Tibial artery (tissue), 4 donors: ENCODE results near the gene MTMR6.

ENCODE experiments used
- DNase-seq, 2 donors: peaks; one replicate each; pipeline ENCODE4 v3.0.0-alpha.2; 2019
- H3K27ac ChIP-seq, 2 donors: fragments of 200-600 bp; sonication (generic) in 1 of 2; 1 replicate in 1 of 2; 2 replicates in 1 of 2; pipeline ENCODE4 v1.5.1; 2018 to 2019; ENCODE audit warnings: mild to moderate bottlenecking in 1 of 2
- H3K27me3 ChIP-seq, 2 donors: fragments of 200-600 bp; sonication (generic) in 1 of 2; one replicate each; pipeline versions ENCODE4 v1.5.1 to v1.6.0; 2016 to 2019
- H3K36me3 ChIP-seq, 3 donors: fragments of 200-600 bp; sonication (generic) in 2 of 3; one replicate each; pipeline ENCODE4 v1.5.1; 2016 to 2019; ENCODE audit warnings: mild to moderate bottlenecking in 2 of 3
- H3K4me1 ChIP-seq, 4 donors: fragments of 200-600 bp; sonication (generic) in 2 of 4; 1 replicate in 3 of 4; 2 replicates in 1 of 4; pipeline ENCODE4 v1.5.1; 2016 to 2019
- H3K4me3 ChIP-seq, 2 donors: fragments of 200-600 bp; sonication (generic) in 1 of 2; 1 replicate in 1 of 2; 2 replicates in 1 of 2; pipeline ENCODE4 v1.5.1; 2018 to 2019; ENCODE audit warnings: mild to moderate bottlenecking in 2 of 2
- H3K9me3 ChIP-seq, 3 donors: fragments of 200-600 bp; sonication (generic) in 1 of 3; one replicate each; pipeline ENCODE4 v1.5.1; 2016 to 2019
- intact Hi-C: fragments of 100-400 bp; cut with DNase I; formaldehyde crosslinking; loops from one replicate; pipeline ENCODE4 v1.15.0; 2023; ENCODE audit warnings: low total_unique reads
- TF ChIP-seq, protein P1 (sequence below), 2 experiments: fragments of 200-600 bp in 1 of 2; fragments of 450-650 bp in 1 of 2; IDR thresholded peaks; one replicate each; pipeline ENCODE4 v1.5.1; 2017 to 2019; ENCODE audit warnings: antibody characterized with exemption in 2 of 2, mild to moderate bottlenecking in 1 of 2, moderate library complexity in 1 of 2

MTMR6 gene

GRCh38 chr13:25300861-25301346, 13.6 kb upstream of the MTMR6 start:
- Histone ChIP-seq H3K27me3 (peaks cover 0 to 7% of the 10 kb centered on the region in 2 donors), H3K4me1 (peaks cover 0 to 19% (median 12%) of the 10 kb centered on the region in 4 donors), H3K36me3 (no peaks in the 10 kb centered on the region), H3K4me3 (peak overlapping the region; percentile 75 to 86), H3K27ac (peak overlapping the region; percentile 89 to 91), H3K9me3 (no peaks in the 10 kb centered on the region)
- DNase-seq, result no peak
- TF ChIP-seq, protein P1, sequence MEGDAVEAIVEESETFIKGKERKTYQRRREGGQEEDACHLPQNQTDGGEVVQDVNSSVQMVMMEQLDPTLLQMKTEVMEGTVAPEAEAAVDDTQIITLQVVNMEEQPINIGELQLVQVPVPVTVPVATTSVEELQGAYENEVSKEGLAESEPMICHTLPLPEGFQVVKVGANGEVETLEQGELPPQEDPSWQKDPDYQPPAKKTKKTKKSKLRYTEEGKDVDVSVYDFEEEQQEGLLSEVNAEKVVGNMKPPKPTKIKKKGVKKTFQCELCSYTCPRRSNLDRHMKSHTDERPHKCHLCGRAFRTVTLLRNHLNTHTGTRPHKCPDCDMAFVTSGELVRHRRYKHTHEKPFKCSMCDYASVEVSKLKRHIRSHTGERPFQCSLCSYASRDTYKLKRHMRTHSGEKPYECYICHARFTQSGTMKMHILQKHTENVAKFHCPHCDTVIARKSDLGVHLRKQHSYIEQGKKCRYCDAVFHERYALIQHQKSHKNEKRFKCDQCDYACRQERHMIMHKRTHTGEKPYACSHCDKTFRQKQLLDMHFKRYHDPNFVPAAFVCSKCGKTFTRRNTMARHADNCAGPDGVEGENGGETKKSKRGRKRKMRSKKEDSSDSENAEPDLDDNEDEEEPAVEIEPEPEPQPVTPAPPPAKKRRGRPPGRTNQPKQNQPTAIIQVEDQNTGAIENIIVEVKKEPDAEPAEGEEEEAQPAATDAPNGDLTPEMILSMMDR (IDR thresholded peaks at IDR 0.05), result no peak
- intact Hi-C loops, result no loop called here

- no peaks in the 10 kb centered on the region for H3K36me3 ChIP-seq
Observed at GRCh38 chr13:25295701-25296100, 8.4 kb upstream of the MTMR6 start.

DNA sequence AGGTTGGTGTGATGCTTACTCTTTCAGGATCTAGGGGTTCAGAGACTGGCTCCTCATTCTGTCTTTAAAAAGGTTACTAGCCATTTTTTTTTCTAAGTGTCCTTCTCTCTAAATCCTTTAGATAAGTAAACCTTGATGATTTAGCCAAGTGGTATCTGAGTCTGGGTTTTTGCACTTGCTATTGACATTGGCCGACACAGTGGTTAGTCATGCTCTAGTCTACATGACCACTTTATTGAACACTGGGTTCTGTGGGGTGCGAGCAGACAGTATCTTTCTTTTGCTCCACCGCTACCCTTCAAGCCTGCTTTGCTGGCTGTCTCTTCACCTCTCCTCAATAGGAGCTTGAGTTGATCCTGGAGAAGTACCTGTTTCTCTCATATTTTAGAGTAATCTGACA, 7.9 kb upstream of the MTMR6 start:
- no peak for DNase-seq
- Histone ChIP-seq H3K4me3 (no peak overlapping the region), H3K4me1 (no peaks in the 10 kb centered on the region), H3K36me3 (no peaks in the 10 kb centered on the region), H3K27me3 (peaks cover 0 to 14% of the 10 kb centered on the region in 2 donors), H3K9me3 (no peaks in the 10 kb centered on the region), H3K27ac (no peak overlapping the region)
- TF ChIP-seq, protein P1 (IDR thresholded peaks at IDR 0.05), result no peak
- intact Hi-C loops, result no loop called here

More at GRCh38 chr13:25295701-25296100, 8.4 kb upstream of the MTMR6 start:
- H3K4me1 ChIP-seq, result peaks cover 0 to 1% (median under 1%) of the 10 kb centered on the region in 4 donors
- no peak overlapping the region for H3K4me3 ChIP-seq
- DNase-seq, result no peak
- H3K9me3 ChIP-seq, result no peaks in the 10 kb centered on the region
- H3K27me3 ChIP-seq, result peaks cover 0 to 14% of the 10 kb centered on the region in 2 donors
- TF ChIP-seq, protein P1 (IDR thresholded peaks at IDR 0.05), result no peak
- H3K27ac ChIP-seq, result no peak overlapping the region
- intact Hi-C loops, result no loop called here

GRCh38 chr13:25292301-25292700, 5.0 kb upstream of the MTMR6 start:
- intact Hi-C loops, result no loop called here
- H3K4me3 ChIP-seq, result no peak overlapping the region
- H3K9me3 ChIP-seq, result no peaks in the 10 kb centered on the region
- no peak overlapping the region for H3K27ac ChIP-seq
- no peaks in the 10 kb centered on the region for H3K36me3 ChIP-seq
- TF ChIP-seq, protein P1 (IDR thresholded peaks at IDR 0.05), result no peak
- peaks cover 0 to 10% of the 10 kb centered on the region in 2 donors for H3K27me3 ChIP-seq
- H3K4me1 ChIP-seq, result peaks cover 0 to 4% (median 0%) of the 10 kb centered on the region in 4 donors
- no peak for DNase-seq

DNA sequence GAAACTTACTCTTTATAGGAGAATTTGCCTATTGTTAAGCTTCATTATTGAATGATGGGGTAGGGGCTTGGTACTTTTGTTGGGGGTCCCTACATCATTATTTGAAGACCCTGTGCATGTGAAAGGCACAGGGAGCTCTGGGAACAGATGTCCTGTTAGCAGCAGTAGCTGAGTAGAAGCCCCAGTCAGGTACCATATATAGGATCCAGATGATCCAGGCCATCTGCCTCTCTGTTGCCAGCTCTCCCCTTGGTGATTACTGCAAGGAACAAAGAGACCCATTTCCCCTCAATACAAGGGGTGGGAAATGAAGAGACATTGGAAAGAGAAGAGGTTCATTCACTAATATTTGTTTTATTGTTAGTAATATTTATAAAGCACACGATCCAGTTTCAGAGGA, 4.4 kb upstream of the MTMR6 start:
- no peak for DNase-seq
- no peak overlapping the region for H3K27ac ChIP-seq
- peaks cover 0 to 4% (median 0%) of the 10 kb centered on the region in 4 donors for H3K4me1 ChIP-seq
- H3K27me3 ChIP-seq, result peaks cover 0 to 10% of the 10 kb centered on the region in 2 donors
- intact Hi-C loops, result no loop called here
- H3K4me3 ChIP-seq, result no peak overlapping the region
- TF ChIP-seq, protein P1 (IDR thresholded peaks at IDR 0.05), result no peak
- no peaks in the 10 kb centered on the region for H3K9me3 ChIP-seq
- no peaks in the 10 kb centered on the region for H3K36me3 ChIP-seq

DNA sequence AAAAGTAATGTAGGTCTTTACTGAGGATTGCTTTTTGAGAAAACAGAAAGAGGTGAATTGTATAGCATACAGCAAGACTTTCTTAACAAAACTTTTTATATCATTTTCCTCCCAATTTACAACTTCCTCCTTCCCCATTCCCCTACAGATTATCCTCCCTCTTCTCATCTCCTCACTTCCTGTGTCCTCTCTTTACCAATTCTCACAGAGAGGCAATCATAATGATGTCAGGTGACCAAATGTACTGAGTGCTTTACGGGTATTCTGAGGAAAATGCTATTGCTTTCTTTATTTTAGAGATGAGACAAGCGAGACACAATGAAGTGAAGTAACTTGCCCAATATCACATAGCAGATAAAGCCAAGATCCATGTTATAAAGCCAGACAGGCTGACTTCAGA, 1.7 kb upstream of the MTMR6 start:
- no peak for DNase-seq
- H3K27me3 ChIP-seq, result no peaks in the 10 kb centered on the region
- H3K4me3 ChIP-seq, result no peak overlapping the region
- peaks cover 0 to 17% (median 9%) of the 10 kb centered on the region in 4 donors for H3K4me1 ChIP-seq
- no peaks in the 10 kb centered on the region for H3K36me3 ChIP-seq
- intact Hi-C loops, result no loop called here
- no peaks in the 10 kb centered on the region for H3K9me3 ChIP-seq
- TF ChIP-seq, protein P1 (IDR thresholded peaks at IDR 0.05), result no peak
- H3K27ac ChIP-seq, result no peak overlapping the region
